HG02642 (cell line): ENCODE data around the gene CABP7.

Experiments
- ATAC-seq: cut with Tn5 transposase; IDR thresholded peaks from one replicate; pipeline ENCODE4 v1.9.1; 2021; ENCODE audit warnings: mild to moderate bottlenecking; ENCODE audit not compliant: unreplicated experiment, poor library complexity

Gene CABP7

GRCh38 chr22:29722151-29722550 is 2.3 kb downstream of the CABP7 start:
- no peak for ATAC-seq

GRCh38 chr22:29722587-29722986 is 2.8 kb downstream of the CABP7 start:
- ATAC-seq: no peak

GRCh38 chr22:29723766-29724165 is 4.0 kb downstream of the CABP7 start:
- no peak for ATAC-seq

- no peak for ATAC-seq
Measured at GRCh38 chr22:29724843-29725242, 5.0 kb downstream of the CABP7 start.

- no peak for ATAC-seq
Measured at GRCh38 chr22:29726106-29726505, 6.3 kb downstream of the CABP7 start.

GRCh38 chr22:29726512-29727130 is 6.8 kb downstream of the CABP7 start:
- ATAC-seq: no peak

GRCh38 chr22:29727131-29727523 is 7.3 kb downstream of the CABP7 start:
- no peak for ATAC-seq

- no peak for ATAC-seq
Measured at GRCh38 chr22:29729161-29729560, 9.4 kb downstream of the CABP7 start.

- ATAC-seq: no peak
Measured at GRCh38 chr22:29731058-29731850, 11.5 kb downstream of the CABP7 start.

GRCh38 chr22:29732883-29733282 is 13.1 kb downstream of the CABP7 start:
- ATAC-seq: no peak

- no peak for ATAC-seq
Measured at GRCh38 chr22:29733362-29734201, 13.8 kb downstream of the CABP7 start.

GRCh38 chr22:29734406-29734805 is 14.6 kb downstream of the CABP7 start:
- no peak for ATAC-seq

GRCh38 chr22:29734838-29735237 is 15.0 kb downstream of the CABP7 start:
- ATAC-seq: no peak

- ATAC-seq: no peak
Measured at GRCh38 chr22:29735416-29735815, 15.6 kb downstream of the CABP7 start.

- ATAC-seq: no peak
Measured at GRCh38 chr22:29737251-29738117, 17.7 kb downstream of the CABP7 start.

- no peak for ATAC-seq
Measured at GRCh38 chr22:29738118-29738815, 18.5 kb downstream of the CABP7 start.

GRCh38 chr22:29739346-29739875 is 19.6 kb downstream of the CABP7 start:
- no peak for ATAC-seq

- no peak for ATAC-seq
Measured at GRCh38 chr22:29740216-29740615, 20.4 kb downstream of the CABP7 start.

GRCh38 chr22:29741926-29742325 is 22.1 kb downstream of the CABP7 start:
- no peak for ATAC-seq
